Transverse colon (tissue), 4 donors: ENCODE data around the gene IQCK. TPM values are rescaled to one million over a fixed set of nuclear protein-coding genes. Genes with fewer than 3 reads are reported as not detected.

ENCODE experiments used
- DNase-seq: peaks from one replicate; pipeline ENCODE4 v3.0.0-alpha.2; 2019
- H3K27ac ChIP-seq, 4 donors: fragments of 200-600 bp; sonication (generic); 2 replicates each; pipeline ENCODE4 v1.5.1; 2016 to 2018; ENCODE audit warnings: inconsistent platforms in 4 of 4
- H3K27me3 ChIP-seq: fragments of 200-600 bp; sonication (generic); 2 replicates; pipeline ENCODE4 v1.5.1; 2017; ENCODE audit warnings: inconsistent platforms
- H3K36me3 ChIP-seq, 4 donors: fragments of 200-600 bp; sonication (generic); 2 replicates each; pipeline ENCODE4 v1.5.1; 2017 to 2019; ENCODE audit warnings: inconsistent platforms in 4 of 4
- H3K4me1 ChIP-seq, 4 donors: fragments of 200-600 bp; sonication (generic); 2 replicates each; pipeline ENCODE4 v1.5.1; 2017 to 2020; ENCODE audit warnings: inconsistent platforms in 4 of 4
- H3K4me3 ChIP-seq, 4 donors: fragments of 200-600 bp; sonication (generic); 1 replicate in 1 of 4; 2 replicates in 3 of 4; pipeline versions ENCODE4 v1.5.1 to v1.6.1; 2017 to 2019; ENCODE audit warnings: inconsistent platforms in 4 of 4
- H3K9me3 ChIP-seq, 2 donors: fragments of 200-600 bp; sonication (generic); 2 replicates each; pipeline ENCODE4 v1.5.1; 2017 to 2019; ENCODE audit warnings: inconsistent platforms in 2 of 2
- EP300 ChIP-seq: sonication (generic); formaldehyde crosslinking; IDR thresholded peaks from one replicate; pipeline ENCODE4 v1.6.1; 2017; ENCODE audit warnings: antibody characterized with exemption, low read depth
- POLR2A ChIP-seq: fragments of 450-650 bp; IDR thresholded peaks from one replicate; pipeline ENCODE4 v1.6.1; 2016; ENCODE audit warnings: antibody characterized with exemption, mild to moderate bottlenecking, moderate library complexity
- POLR2AphosphoS5 ChIP-seq, 3 donors: sonication (generic); formaldehyde crosslinking; IDR thresholded peaks; one replicate each; pipeline ENCODE4 v1.6.1; 2016; ENCODE audit warnings: antibody characterized with exemption in 3 of 3
- WGBS, 2 donors: methylation state at CpG; one replicate each; pipeline ENCODE4 v1.1.5; 2018; ENCODE audit warnings: low coverage in 1 of 2; 5-methylcytosine and 5-hydroxymethylcytosine counted together
- in situ Hi-C, 4 donors: fragments of 200-750 bp; cut with MboI; loops; one replicate each; pipeline versions ENCODE4 v1.15.0 to v1.15.1; 2017; ENCODE audit warnings: low sequenced_read_pairs in 3 of 4, low pct_ligation_motif_present in 1 of 4, low pct_unique_long_range_greater_than_20kb in 1 of 4
- intact Hi-C: fragments of 100-400 bp; cut with DNase I; formaldehyde crosslinking; loops from one replicate; pipeline ENCODE4 v1.15.1; 2023; ENCODE audit warnings: low total_unique reads
- total RNA-seq, 4 donors: library from RNA; depleted of rRNA; stranded (reverse); fragments of >200 nt; gene quantifications; one replicate each; pipeline ENCODE4 v1.1.0, GENCODE V29; 2016
- TF ChIP-seq, protein P1 (sequence below), 5 experiments: fragments of 200-600 bp in 3 of 5; fragments of 450-650 bp in 2 of 5; sonication (generic) in 3 of 5; IDR thresholded peaks; 1 replicate in 2 of 5; 2 replicates in 3 of 5; pipeline ENCODE4 v1.5.1; 2016 to 2017; ENCODE audit warnings: antibody characterized with exemption in 5 of 5, inconsistent platforms in 3 of 5, mild to moderate bottlenecking in 2 of 5, moderate library complexity in 1 of 5

The IQCK gene
- total RNA-seq, 4 donors from 2014 or later = 8.3 to 18.2 (median 12.7) TPM

DNA sequence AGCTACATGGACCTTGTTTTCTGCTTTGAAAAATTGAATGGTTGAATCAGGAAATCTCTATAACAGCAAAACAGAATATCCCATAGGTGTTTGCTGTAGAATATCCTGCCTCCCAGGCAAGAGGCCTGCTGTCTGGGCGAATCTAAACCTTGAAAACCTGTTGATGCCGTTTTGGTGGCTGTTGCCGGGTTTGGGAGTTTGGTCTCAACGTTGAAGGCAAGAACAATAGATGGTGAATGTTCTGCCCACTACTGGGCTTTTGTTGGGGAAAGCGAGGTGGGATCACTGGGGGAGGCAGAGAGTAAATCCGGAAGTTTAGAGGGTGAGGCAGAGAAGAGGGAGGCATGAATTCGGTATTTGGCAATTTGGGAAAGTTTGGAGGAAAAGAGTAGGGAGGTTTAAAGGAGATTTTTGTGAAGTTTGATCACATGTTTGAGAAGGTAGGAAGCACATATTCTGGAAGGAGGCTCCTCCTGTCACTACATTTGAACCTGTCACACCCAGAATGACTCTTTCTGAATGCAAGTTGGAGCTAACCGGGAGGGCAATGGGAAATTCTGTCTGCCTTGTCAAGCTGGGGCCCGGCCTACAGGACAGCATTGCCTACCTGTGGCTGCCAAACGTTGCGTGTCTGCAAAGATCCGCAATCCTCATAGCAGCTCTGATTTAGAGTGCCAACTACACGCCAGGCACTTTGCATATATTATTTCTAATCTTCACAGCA, 120.1 kb downstream of the IQCK start:
- in situ Hi-C loops (no loop called here), intact Hi-C loops (no loop called here)
- no peak for TF ChIP-seq POLR2A
- 89 to 95% methylated on average over 4 to 13 of the region's 13 CpGs for WGBS, 2 donors
- Histone ChIP-seq H3K36me3 (no peaks in the 10 kb centered on the region), H3K27ac (no peak overlapping the region), H3K4me1 (peaks cover 0 to 3% (median 0%) of the 10 kb centered on the region in 4 donors), H3K4me3 (no peak overlapping the region), H3K9me3 (no peaks in the 10 kb centered on the region), H3K27me3 (no peaks in the 10 kb centered on the region)
- no peak for DNase-seq

DNA sequence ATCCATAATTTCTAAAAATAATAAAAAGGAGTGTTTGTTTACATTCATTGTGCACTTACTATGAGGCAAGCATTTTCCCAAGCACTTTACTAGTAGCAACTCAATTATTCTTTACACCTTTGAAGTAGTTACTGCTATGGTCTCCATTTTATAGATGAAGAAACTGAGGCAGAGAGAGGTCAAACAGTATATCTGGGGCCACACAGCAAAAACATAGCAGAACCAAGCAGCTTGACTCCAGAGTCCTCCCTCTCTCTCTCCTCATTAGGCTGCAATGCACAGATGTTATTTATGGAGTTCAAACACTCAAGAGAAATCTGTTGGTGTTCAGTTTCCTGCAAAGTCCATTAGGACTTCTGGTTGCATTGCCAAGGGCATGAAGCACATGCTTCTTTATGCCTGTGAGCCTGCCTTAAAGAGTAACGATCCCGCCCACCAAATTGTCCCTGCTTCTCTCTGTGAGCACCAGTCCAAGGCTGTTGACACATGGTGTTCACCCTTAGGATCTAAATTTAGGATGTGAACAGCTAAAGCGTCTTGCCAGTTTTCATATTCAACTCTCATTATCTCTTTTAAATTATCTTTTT, 122.5 kb downstream of the IQCK start:
- H3K4me1 ChIP-seq = peaks cover 0 to 6% (median 0%) of the 10 kb centered on the region in 4 donors
- no peaks in the 10 kb centered on the region for H3K27me3 ChIP-seq
- H3K27ac ChIP-seq = no peak overlapping the region
- intact Hi-C loops = no loop called here
- in situ Hi-C loops = no loop called here
- 72% methylated on average over 3 of the region's 3 CpGs; no CpG with 5 or more reads in 1 of the 2 donors for WGBS, 2 donors
- TF ChIP-seq, protein P1, sequence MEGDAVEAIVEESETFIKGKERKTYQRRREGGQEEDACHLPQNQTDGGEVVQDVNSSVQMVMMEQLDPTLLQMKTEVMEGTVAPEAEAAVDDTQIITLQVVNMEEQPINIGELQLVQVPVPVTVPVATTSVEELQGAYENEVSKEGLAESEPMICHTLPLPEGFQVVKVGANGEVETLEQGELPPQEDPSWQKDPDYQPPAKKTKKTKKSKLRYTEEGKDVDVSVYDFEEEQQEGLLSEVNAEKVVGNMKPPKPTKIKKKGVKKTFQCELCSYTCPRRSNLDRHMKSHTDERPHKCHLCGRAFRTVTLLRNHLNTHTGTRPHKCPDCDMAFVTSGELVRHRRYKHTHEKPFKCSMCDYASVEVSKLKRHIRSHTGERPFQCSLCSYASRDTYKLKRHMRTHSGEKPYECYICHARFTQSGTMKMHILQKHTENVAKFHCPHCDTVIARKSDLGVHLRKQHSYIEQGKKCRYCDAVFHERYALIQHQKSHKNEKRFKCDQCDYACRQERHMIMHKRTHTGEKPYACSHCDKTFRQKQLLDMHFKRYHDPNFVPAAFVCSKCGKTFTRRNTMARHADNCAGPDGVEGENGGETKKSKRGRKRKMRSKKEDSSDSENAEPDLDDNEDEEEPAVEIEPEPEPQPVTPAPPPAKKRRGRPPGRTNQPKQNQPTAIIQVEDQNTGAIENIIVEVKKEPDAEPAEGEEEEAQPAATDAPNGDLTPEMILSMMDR (IDR thresholded peaks at IDR 0.05) = no peak
- H3K36me3 ChIP-seq = no peaks in the 10 kb centered on the region
- no peak overlapping the region for H3K4me3 ChIP-seq
- no peak for DNase-seq
- no peaks in the 10 kb centered on the region for H3K9me3 ChIP-seq

DNA sequence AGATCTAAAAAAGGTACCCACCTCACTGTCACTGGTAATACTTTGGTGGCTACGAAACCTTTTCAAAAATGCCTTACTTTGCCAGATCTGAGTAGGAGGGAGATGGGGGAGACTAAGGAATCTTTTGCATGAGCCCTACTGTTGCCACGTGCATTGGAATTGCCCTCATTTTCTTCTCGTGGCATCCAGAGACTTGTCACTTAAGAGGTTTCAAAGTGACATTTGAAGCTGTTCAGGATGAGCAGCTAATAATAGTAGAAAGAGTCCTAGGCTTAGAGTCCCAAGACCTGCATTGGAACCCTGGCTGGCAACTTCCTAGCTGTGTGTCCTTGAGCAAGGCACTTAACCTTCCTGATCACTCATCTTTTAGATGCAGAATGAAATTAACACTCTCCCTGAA, 123.1 kb downstream of the IQCK start:
- no peak for TF ChIP-seq POLR2AphosphoS5 (IDR thresholded peaks at IDR 0.05)
- TF ChIP-seq EP300 = no peak
- TF ChIP-seq, protein P1 (IDR thresholded peaks at IDR 0.05) = no peak
- TF ChIP-seq POLR2A = no peak
- 81 to 100% methylated on average over 3 of the region's 3 CpGs for WGBS, 2 donors
- Histone ChIP-seq H3K36me3 (no peaks in the 10 kb centered on the region), H3K9me3 (no peaks in the 10 kb centered on the region), H3K4me1 (peaks cover 0 to 7% (median 0%) of the 10 kb centered on the region in 4 donors), H3K27me3 (no peaks in the 10 kb centered on the region), H3K27ac (no peak overlapping the region), H3K4me3 (no peak overlapping the region)
- DNase-seq = no peak
- intact Hi-C loops (no loop called here), in situ Hi-C loops (no loop called here)

DNA sequence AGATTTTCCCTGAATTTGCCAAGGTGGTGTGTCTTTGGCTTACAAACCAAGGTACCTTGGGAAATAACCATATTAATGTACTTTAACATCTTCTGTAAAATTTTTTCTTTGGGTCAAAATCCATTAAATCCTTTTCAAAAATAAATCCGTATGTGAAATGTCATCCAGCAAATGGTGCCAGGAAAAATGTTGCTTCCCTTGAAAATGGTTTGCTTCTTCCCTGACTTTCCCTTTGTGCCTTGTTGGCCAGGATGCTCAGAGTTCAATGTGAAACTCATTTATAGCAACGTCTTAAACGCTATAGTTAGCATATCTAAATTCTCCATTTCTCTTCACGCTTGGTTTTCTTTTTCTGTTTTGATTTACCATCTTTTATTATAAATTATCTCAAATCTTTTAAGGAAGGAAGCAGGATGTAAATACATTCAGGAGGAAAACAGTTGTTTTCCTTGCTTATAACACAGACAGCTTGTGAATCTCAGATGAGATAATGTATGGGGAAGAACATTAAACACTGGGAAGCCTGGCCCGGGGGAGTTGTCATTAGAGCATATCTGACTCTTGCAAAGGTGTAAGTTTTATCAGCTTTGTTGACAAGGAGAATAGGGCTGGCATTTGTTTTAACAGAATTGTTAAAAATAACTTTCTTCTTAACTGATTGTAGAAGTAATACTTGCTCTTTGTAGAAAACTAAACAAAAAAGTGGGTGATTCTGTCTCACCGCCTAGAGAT, 124.5 kb downstream of the IQCK start:
- H3K4me3 ChIP-seq = no peak overlapping the region

More for the DNA sequence above, 124.5 kb downstream of the IQCK start:
- no peaks in the 10 kb centered on the region for H3K9me3 ChIP-seq
- intact Hi-C loops (no loop called here), in situ Hi-C loops (no loop called here)
- no peak for DNase-seq
- WGBS, 2 donors = 62 to 64% methylated on average over 5 to 6 of the region's 6 CpGs
- TF ChIP-seq EP300 (no peak), POLR2AphosphoS5 (IDR thresholded peaks at IDR 0.05) (no peak), POLR2A (no peak)
- TF ChIP-seq, protein P1 (IDR thresholded peaks at IDR 0.05) = no peak
- no peaks in the 10 kb centered on the region for H3K27me3 ChIP-seq
- H3K4me1 ChIP-seq = peaks cover 0 to 7% (median 0%) of the 10 kb centered on the region in 4 donors
- no peak overlapping the region for H3K27ac ChIP-seq
- no peaks in the 10 kb centered on the region for H3K36me3 ChIP-seq
